H4 (cell line): Measurements from ENCODE around the gene CDC45. TPM values are rescaled to one million over a fixed set of nuclear protein-coding genes. Genes with fewer than 3 reads are reported as not detected.

ENCODE experiments used
- DNase-seq: peaks from one replicate; pipeline ENCODE4 v3.0.0-alpha.2; 2015; ENCODE audit warnings: low spot score
- total RNA-seq: library from RNA; depleted of rRNA; stranded (reverse); fragments of >200 nt; shearing (Covaris generic); gene quantifications from 2 replicates; pipeline ENCODE4 v1.2.3, GENCODE V29; 2014; rRNA removed

CDC45 gene
- total RNA-seq, 1 experiment from 2014 or later = 49.1 TPM

- DNase-seq = no peak
Measured at GRCh38 chr22:19559324-19559811, 79.6 kb downstream of the CDC45 start.

DNA sequence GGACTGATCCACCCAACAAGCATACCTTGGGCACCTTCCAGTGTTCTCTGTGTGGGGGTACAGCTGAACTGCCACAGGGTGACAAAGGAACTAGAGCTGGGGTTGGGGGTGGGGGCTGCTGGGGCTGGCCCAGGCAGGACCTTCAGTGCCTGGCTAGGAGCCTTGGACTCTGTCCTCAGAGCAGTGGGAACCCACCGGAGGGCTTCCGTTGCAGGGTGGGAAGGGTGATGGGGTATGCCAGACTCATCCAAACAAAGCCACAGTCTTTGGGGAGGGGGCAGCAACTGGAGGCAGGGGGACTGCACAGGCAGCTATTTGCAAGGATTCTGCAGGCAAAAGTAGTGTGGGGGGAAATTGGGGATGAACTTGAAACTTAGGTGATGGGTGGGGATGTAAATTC lies 80.2 kb downstream of the CDC45 start:
- no peak for DNase-seq

DNA sequence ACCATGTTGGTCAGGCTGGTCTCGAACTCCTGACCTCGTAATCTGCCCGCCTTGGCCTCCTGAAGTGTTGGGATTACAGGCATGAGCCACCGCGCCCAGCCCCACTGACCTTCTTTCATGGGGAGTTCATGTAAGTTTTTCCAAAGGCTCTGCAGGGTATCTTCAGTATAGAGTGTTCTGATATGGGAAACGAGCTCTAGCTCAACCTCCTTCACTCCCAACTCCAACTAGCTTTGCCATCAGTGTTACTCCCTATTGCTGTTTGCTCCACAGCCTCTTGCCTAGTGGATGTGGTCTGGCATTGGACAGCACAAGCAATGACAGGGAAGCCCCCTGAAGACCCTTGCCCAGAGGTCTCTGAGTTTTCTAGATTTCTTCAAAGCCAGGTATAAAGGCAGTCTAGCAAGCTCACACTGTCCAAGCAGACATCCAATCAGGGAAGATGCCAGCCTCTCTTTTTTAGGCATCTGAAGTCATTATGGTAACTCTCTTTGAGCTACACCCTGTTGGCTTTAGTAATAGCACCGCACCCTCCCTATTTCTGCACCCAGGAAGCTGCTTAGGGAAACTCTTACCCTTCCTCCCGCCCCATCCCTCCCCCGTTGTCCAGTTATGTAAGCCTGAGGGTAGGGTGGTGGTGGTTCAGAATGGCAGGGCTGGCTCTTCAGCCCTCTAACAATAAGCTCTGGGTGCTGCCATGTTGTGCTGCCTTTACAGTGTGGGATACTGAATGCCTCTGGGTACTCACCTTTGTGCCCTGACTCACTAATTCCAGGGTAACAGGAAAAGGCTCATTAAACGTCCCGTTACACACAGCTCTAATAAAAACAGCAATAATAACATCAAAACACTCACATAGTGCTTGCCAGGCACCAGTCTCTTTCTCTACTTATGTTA lies 85.9 kb downstream of the CDC45 start:
- DNase-seq = no peak

DNA sequence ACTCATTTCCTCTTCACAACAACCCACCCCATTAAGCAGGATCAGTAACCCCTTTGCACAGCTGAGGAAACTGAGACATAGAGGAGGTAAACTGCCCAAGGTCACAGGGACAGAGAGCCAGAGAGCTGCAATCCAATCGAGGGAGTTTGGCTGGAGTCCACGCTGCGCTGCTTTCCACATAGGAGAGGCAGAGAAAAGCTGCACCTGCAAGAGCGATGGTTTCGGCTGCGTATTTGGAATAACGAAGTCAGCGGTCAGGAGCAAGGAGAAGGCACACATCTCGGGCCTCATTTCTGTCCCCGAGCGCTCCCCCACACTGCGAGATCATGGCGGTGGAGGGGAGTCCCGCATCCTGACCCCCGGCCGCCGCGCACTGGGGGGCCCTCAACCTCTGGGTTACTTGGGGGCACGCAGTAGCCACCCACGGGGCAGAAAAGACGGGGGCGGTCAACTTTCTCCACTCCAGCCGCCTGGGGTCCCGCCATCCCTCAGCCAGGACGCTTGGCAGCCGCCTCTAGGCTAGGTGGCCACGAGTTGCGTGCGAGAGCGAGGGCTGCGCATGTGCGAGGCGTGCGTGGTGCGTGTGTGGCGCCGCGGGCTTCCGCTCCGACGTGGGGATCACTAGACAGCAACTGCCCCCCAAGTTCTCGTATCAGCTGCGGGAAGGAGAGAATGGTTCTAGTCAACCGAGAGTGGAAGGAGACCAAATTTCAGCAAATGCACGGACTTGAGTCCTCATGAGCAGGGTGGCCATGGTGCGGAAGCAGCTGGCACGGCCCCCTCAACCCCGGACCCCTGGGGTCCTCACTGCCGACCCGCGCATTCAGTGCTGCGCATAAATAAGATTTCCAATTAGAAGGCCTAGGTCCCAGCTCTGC lies 86.8 kb downstream of the CDC45 start:
- no peak for DNase-seq

DNA sequence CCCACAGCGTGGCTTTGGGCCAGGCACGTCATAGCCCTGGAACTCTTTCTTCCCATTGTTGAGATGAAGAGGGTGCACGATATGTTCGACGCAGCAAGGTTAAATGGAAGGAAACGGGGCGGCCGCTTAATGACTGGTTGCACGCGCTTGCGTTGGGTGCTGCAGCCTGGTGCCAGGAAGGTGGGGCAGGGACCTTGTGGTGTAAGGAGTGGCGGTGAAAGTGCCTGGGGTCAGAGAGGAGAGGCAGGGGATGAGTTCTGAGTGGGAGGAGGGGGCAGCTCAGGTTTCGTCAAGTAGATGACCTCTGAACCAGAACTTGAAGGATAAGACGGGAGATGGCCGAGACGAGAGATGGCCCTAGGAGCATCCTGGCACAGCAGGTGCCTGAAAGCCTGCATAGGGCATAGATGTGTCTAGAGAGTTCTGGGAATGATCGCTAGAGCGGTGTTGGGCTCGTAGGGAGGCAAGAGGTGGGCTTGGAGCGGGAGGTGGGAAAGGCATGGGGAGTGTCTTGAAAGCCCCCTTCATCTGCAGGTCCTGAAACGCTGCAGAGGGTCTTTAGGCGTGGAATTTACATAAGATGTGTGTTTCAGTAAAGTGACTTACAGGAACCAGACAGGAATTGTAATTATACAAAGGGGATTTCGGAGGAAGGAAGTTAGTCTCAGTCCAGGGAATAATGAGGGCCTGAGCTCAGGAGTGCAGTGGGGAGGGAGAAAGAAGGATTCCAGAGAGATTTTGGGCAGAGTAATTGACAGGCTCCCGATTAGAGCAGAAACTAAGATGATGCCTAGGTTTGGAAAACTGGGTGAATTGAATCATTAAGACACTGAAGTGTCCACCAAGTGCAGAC lies 87.7 kb downstream of the CDC45 start:
- DNase-seq = no peak

GRCh38 chr22:19568337-19569275 lies 88.9 kb downstream of the CDC45 start:
- no peak for DNase-seq

GRCh38 chr22:19569276-19569640 lies 89.5 kb downstream of the CDC45 start:
- DNase-seq = no peak

- DNase-seq = no peak
Measured at GRCh38 chr22:19569976-19570375, 90.3 kb downstream of the CDC45 start.

Other genes starting within 250 kb of the CDC45 start
- 5.3 and 5.8 TPM in 2 replicates for gene CLTCL1, start 188.2 kb upstream of the CDC45 start, total RNA-seq
- gene HIRA, start 48.2 kb upstream of the CDC45 start, total RNA-seq = 9.6 and 10.0 TPM in 2 replicates
- gene MRPL40, start 47.4 kb upstream of the CDC45 start, total RNA-seq = 60.4 and 79.3 TPM in 2 replicates
- 19.6 and 23.2 TPM in 2 replicates for gene C22orf39, start 32.2 kb upstream of the CDC45 start, total RNA-seq
- 55.6 and 71.1 TPM in 2 replicates for gene UFD1, start 727 bp upstream of the CDC45 start, total RNA-seq
- gene CLDN5, start 44.5 kb downstream of the CDC45 start, total RNA-seq = not detected in 2 replicates
- 10.9 and 15.8 TPM in 2 replicates for gene SEPTIN5, start 234.6 kb downstream of the CDC45 start, total RNA-seq
- 0.06 and 1.3 TPM in 2 replicates for gene GP1BB, start 243.6 kb downstream of the CDC45 start, total RNA-seq